ENCODE data around the gene KLK15.
"Not testable (repeated sequence)": the region's sequence is repeated elsewhere in the genome, so short reads cannot be mapped to it uniquely, and the experiment has no call there.

The KLK15 gene

GRCh38 chr19:50820086-50820485 lies 13.3 kb downstream of the KLK15 start:
- no peak for DNase-seq

- DNase-seq = no peak
Measured at GRCh38 chr19:50819636-50820035, 13.7 kb downstream of the KLK15 start.

GRCh38 chr19:50818859-50819472 lies 14.4 kb downstream of the KLK15 start:
- DNase-seq = no peak

- peak; percentile 39 for DNase-seq
Measured at GRCh38 chr19:50817941-50818858, 15.2 kb downstream of the KLK15 start.

GRCh38 chr19:50815439-50815838 lies 17.9 kb downstream of the KLK15 start:
- DNase-seq = no peak

- no peak for DNase-seq
Measured at GRCh38 chr19:50814883-50815282, 18.5 kb downstream of the KLK15 start.

GRCh38 chr19:50812474-50812873 lies 20.9 kb downstream of the KLK15 start:
- no peak for DNase-seq

GRCh38 chr19:50811622-50812238 lies 21.6 kb downstream of the KLK15 start:
- DNase-seq = not testable (repeated sequence)

- no peak for DNase-seq
Measured at GRCh38 chr19:50808856-50809255, 24.5 kb downstream of the KLK15 start.

- DNase-seq = peak; percentile 99
Measured at GRCh38 chr19:50804420-50805272, 28.7 kb downstream of the KLK15 start.

- DNase-seq = no peak
Measured at GRCh38 chr19:50803633-50804419, 29.5 kb downstream of the KLK15 start.

GRCh38 chr19:50801107-50801506 lies 32.3 kb downstream of the KLK15 start:
- no peak for DNase-seq

GRCh38 chr19:50799547-50799851 lies 33.9 kb downstream of the KLK15 start:
- no peak for DNase-seq

GRCh38 chr19:50798659-50799546 lies 34.5 kb downstream of the KLK15 start:
- no peak for DNase-seq

- DNase-seq = no peak
Measured at GRCh38 chr19:50797781-50798658, 35.4 kb downstream of the KLK15 start.

GRCh38 chr19:50797429-50797780 lies 36.0 kb downstream of the KLK15 start:
- DNase-seq = no peak

GRCh38 chr19:50796634-50797428 lies 36.5 kb downstream of the KLK15 start:
- DNase-seq = no peak

- DNase-seq = no peak
Measured at GRCh38 chr19:50796128-50796633, 37.2 kb downstream of the KLK15 start.

- DNase-seq = no peak
Measured at GRCh38 chr19:50795664-50796073, 37.7 kb downstream of the KLK15 start.
